G401.6 (cell line): ENCODE measurements around the gene CENPX.

Experiments used
- FAIRE-seq: peaks from 2 replicates; lab custom pipeline; 2012; peaks lifted over from hg19 to GRCh38; lab: Jason Lieb, UNC

Gene CENPX

GRCh38 chr17:82055023-82055964, 32.6 kb upstream of the CENPX start:
- no peak for FAIRE-seq

GRCh38 chr17:82054351-82055022, 31.8 kb upstream of the CENPX start:
- no peak for FAIRE-seq

DNA sequence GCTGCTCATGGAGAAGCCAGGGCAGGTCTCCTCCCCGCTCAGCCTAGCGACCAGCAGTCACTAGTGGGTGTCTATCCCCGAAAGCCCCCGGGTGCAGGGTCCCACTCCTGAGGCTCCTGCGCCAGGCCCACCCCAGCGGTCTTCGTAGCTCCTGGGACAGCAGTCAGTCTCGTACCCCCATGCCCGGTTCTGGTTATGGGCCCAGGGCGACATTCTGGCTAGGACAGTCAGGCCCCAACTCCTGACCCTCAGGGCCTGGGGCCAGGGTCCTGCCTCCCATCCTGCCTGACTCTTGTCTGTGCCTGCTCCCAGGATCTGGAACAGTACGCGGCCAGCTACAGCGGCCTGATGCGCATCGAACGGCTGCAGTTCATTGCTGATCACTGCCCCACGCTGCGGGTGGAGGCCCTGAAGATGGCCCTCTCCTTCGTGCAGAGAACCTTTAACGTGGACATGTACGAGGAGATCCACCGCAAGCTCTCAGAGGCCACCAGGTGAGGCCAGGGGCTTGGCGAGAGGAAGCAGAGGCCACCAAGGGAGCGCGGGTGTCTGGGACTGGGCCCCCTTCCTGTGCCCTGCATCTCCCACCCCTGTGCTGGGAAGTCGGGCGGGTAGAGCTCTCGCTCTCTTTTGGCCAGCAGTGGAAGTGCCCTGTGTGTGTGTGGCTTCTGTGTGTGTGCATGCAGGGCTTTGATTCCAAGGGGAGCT, 31.0 kb upstream of the CENPX start:
- FAIRE-seq, result no peak

DNA sequence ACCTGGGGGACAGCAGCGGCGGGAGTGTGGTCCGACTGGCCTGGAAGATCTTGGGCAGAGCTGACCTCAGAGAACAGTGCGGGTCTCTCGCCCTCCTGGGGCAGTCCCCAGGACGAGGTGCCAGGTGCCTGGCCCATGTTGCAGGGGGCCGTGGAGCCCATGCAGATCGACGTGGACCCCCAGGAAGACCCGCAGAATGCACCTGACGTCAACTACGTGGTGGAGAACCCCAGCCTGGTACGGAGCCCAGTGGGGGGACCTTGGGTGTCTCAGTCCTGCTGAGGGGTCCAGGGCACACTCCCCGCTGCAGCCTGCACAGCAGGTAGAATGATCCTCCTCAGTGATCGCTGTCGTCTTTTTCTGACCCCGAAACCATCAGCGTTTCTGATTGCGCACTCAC, 30.5 kb upstream of the CENPX start:
- no peak for FAIRE-seq

DNA sequence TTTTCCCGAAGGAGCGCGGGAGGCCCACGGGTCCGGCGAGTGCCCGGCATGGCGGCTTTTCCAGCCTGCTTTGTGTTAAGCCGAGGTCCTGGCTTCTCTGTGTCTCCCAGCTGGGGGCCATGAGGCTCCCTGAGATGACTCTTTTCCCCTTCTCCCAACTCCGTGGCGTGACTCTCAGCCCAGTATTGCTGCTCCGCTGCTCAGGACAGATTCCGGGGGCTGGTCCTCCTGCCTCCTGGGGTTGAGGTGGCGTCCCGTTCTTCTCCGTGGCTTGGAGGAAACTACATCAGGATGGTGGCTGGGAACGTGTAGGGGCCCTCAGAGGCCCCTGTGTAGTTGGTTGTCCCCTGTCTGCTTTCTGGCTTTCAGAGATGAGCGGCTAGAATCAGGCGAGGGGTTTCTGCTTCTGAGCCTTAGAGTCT, 30.0 kb upstream of the CENPX start:
- FAIRE-seq, result no peak

GRCh38 chr17:82051776-82052637, 29.3 kb upstream of the CENPX start, which contains the start of the genes GPS1 and RFNG:
Gene GPS1 (plus strand): TSS chr17:82051898. CDS start chr17:82051932, 34 bp downstream.
Gene RFNG (minus strand): TSS chr17:82051811. CDS start chr17:82051766, 45 bp downstream.
- no peak for FAIRE-seq

GRCh38 chr17:82050761-82051641, 28.3 kb upstream of the CENPX start:
- FAIRE-seq, result no peak

- FAIRE-seq, result no peak
These were observed 27.6 kb upstream of the CENPX start for GRCh38 chr17:82050152-82050760.

DNA sequence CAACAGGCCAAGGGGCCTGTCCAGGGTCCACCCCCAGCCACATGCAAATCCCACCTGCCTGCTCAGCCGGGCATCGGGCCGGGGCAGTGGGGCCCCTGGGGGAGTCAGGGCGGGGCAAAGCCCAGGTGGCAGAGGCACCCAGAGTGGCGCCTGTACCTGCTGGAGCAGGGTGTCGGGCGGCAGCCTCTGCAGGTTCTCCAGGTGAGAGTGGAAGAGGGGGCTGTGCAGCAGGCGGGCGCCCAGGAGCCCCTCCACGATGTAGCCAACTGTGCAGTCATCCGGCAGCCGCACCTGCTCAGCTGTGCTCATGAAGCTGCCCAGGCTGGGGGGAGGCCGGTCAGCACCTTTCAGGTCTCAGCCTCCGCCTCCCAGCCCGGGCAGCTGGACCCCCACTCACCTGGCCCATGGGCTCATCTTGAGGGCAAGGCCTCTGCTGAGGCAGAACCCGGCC, 26.9 kb upstream of the CENPX start:
- no peak for FAIRE-seq

- FAIRE-seq, result no peak
These were observed 26.4 kb upstream of the CENPX start for GRCh38 chr17:82049106-82049505.

DNA sequence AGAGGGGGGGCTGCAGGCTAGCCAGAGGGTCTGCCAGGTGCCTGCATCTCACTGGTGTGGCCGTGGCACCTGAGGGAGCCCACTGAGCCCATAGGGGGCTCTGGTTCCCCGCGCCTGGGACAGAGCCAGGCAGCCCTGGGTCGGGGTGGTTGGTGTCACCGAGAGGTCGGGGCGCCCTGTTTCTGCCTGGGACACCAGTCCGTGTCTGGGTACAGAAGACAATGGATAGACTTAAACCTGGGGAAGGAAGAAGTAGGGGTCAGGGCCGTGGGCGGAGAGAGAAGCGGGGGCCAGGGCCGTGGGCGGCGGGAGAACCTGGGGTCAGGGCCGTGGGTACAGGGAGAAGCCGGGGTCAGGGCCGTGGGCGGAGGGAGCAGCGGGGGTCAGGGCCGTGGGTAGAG, 25.9 kb upstream of the CENPX start:
- no peak for FAIRE-seq

- FAIRE-seq, result no peak
These were observed 25.4 kb upstream of the CENPX start for GRCh38 chr17:82047914-82048570.

DNA sequence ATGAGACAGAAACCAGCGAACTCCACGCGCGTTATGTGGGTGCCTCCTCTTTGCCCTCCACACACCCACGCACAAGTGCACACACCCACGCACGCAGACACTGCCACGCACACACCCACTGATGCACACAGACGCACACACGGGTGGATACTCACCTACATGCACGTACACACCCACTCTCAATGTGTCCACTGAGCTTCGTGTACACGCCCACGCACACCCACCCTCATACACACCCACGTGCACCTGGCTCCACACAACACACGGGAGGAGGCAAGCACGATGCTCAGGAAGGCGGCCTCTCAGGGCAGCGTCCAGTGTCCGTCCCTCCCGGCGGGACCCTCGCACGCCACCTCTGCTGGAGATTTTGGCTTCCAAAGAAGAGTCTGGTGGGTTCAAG, 24.7 kb upstream of the CENPX start:
- FAIRE-seq, result no peak

GRCh38 chr17:82046903-82047302, 24.2 kb upstream of the CENPX start:
- no peak for FAIRE-seq

DNA sequence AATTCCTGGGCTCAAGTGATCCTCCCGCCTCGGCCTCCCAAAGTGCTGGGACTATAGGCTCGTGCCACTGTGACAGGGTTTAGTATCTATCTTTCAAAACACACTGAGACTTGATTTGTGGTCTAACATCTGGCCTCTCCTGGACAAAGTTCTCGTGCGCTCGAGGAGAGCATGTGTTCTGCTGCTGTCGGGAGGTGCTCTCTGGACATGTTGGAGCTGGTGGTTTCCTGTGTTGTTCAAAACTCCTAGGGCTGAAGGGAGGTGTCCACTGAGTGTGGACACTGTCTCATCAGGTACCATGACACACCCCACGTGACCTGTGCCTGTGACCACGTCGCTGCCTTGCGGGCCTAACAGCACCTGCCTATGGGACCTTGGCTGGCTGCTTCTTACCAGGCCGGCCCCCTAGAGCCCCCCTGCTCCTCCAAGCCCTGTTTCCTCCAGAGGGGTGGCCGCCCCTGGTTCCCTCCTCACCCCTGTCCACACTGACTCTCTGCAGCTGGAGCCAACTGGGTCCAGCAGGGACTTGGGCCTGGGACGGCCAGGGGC, 23.3 kb upstream of the CENPX start:
- no peak for FAIRE-seq

- FAIRE-seq, result no peak
These were observed 20.8 kb upstream of the CENPX start for GRCh38 chr17:82043507-82043906.

DNA sequence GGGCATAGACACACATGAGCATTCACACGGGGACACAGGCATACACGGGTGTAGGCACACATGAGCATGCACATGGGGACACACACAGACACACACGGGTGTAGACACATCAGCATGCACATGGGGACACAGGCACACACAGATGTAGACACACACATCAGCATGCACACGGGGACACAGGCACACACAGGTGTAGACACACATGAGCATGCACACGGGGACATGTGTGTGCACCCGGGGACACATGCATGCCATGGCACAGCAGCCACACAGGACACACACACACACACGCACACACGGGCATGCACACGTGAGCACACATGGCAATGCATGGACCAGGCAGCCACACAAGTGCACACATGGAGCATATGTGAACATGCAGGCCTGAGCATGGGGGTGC, 20.0 kb upstream of the CENPX start:
- no peak for FAIRE-seq

DNA sequence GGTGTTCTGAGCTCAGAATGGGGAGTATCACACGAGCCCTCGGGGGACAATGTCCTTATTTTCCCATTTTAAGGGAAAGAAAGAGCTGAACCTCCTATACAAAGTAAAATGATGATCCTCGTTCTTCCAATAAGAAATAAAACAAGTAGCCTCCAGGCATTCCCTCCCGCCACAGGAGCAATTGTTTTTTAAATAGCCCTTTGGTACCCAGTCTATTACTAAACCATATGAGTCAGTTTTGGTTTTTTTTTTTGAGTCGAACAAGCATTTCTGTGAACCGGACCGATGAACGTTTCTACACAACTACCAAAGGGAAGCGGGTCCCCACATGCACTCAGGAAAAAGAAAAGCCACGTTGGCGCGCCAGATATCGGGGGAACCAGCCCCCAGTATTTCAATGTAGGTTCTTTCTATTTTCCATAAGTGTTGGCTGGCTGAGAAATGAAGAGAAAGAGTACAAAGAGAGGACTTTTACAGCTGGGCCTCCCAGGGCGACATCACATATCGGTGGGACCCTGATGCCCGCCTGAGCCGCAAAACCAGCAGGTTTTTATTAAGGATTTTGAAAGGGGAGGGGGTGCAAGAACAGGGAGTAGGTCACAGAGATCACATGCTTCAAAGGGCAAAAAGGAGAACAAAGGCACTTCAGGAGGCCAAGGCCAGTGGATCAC, 18.6 kb upstream of the CENPX start:
- FAIRE-seq, result no peak
